Nucleus accumbens (tissue), 56 donors: ENCODE data around the gene ALDH1A2.
"Not testable (repeated sequence)": the region's sequence is repeated elsewhere in the genome, so short reads cannot be mapped to it uniquely, and the experiment has no call there.

Experiments
- DNase-seq, 56 donors: peaks; one replicate each; lab custom pipeline; 2025; lab: John Stamatoyannopoulos, UW

ALDH1A2 gene

DNA sequence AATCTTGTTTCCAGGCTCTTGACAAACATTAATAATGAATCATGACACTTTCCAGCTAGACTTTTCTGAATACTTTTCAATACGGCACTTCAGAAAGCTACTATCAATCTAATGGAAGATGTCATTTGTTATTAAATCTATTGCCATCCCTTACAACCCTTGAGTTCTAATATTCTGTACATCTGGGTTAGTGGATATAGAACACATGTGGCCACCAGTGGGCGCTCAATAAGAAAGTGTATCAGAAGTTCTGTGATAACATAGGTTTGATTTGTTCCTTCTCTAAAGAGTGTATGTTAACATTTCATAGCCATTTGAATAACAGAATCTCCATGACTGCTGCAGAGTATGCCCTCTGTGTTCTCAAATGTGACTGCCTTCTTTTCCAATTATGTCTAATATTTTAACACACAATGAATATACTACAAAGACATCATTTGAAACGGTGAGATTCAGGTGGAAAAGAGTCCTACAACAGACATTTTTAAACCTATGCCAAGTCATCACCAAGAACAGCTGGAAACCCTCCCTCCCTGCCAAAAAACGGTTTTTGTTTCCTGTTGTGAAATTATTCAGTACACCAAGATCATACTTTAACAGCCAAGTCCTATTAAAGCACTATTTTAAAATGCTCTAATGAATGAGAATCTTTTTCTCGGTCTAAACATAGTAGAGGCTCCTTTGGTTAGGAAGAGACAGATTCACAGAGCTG lies 22.2 kb downstream of the ALDH1A2 start:
- DNase-seq: peak in 10 of 56 donors; percentile 2 to 53 (median 10)

DNA sequence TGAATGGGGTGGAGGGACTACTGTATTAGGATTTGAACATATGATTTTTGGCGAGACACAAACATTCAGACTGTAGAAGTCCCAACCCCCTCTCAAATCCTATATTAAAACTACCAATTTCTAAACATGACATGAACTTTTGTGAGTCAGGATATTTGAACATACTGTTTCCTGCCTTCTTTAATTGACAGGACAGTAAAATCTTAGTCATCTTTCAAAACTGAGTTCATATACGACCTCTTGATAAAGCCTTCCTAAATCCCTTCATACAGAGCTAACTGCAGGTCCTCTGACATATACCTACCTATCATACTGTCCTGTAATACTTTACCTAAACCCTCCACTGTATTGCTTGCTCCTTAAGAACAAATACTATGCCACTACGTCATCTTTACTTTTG lies 23.5 kb downstream of the ALDH1A2 start:
- DNase-seq: no peak

DNA sequence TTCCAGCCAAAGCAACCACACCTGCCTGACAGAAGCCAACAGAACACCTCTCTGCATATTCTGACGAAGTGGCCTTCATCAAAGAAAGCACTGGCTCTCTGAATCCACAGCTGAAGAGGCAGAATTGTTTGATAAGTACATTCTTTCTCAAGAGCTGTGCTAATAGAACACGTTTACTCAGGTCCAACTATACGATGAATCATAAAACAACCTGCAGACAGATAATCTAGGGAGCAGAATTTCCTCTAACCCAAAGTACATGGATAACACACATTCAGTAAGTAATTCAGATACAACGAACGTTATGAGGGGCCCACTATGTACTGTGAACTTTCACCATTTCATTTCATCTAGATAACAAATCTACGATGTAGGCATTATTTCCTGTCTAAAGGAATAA lies 25.4 kb downstream of the ALDH1A2 start:
- no peak for DNase-seq

DNA sequence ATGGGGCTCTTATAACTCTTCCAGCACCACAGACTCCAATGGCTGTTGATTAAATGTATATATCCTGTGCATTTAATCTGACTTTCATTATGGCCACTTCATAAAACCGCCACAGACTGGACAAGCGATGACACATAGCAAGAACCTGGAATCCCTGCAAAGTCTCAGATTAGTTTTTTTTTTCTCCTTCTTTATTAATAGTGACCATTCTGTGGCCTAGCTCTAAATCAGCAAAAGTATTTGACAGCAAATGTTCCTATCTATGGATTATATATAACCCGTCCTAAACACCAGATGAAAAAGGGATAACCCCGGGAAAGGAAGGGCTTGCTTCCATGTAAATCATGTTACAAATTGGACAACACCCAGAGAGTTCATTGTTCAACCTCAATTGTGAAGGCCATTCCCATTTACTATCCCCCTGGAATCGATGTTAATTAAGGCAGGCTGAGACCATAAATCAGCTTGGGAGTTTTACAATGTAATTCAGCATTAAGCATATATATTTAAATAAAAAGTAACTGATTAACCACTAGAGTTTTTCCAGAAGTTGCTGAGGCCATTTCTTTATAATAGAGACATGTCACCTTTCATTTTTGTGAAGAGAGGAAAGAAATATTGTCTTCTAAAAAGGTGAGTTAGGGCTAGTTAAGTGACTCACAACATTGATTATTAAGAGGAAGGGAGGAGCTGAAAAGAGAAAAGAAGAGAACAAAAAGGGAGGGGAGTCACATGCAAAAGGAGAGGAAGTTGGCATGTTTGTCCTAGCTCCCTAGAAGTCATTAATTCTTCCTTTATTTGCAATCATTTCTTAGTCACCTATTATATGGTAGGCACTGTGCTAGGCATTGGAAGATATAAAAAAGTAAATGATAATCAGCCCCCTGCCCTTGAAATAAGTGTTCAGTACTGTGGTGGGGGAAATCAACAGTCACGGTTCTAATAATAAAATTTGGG lies 26.2 kb downstream of the ALDH1A2 start:
- no peak for DNase-seq

DNA sequence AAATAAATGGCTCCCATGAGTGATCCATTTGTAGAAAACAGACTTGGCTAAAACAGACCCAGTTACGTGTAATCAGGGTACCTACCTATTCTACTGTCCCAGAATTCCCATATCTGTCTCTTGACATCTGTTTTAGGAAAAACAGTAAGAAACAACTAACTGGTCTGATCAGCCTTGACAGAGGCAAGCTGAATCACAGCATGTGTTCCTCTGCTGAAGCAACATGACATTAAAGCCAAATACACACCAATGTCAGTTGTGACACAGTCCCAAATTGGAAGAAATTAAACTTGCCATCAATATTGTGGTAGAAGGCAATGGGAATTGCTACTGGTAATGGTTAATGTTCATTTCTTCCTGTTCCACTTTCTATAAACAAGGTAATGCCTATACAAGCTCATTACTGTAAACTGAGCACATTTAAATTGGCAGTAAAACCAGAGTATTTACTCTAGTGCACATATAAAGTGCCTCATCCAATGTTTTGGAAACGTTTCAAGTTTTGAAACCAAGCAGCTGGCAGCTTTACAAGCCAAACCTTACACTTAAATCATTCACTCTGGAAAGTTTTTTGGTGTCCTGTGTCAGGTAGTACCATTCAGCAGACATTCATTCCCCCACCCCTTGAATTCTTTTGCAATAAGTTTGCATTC lies 27.0 kb downstream of the ALDH1A2 start:
- no peak for DNase-seq

DNA sequence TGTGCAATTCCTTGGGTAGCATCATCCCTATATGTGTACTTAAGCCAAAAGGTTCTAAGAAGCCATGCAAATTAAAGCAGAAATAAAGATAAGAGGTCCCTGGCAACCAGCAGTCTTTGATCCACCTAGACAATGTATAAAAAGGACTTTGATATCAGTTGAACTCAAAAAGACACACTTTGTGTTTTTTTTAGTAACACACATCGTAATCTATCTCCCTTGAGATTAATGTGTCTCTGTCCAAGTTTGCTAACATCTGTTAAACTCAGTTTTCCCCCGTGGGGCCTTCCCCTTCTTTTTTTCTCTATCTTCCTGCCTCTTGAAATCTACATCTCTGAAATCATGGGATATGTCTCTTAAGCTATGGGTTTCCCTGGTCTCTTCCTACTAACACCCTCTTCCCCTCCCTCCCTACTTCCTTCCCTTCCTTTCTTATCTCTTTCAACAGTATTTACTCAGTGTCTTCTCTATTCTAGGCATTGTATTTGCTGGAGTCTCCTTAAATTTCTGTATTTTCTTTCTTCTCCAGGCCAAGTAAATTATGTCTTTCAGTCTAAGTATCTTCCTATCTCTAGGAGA lies 27.7 kb downstream of the ALDH1A2 start:
- DNase-seq: no peak

DNA sequence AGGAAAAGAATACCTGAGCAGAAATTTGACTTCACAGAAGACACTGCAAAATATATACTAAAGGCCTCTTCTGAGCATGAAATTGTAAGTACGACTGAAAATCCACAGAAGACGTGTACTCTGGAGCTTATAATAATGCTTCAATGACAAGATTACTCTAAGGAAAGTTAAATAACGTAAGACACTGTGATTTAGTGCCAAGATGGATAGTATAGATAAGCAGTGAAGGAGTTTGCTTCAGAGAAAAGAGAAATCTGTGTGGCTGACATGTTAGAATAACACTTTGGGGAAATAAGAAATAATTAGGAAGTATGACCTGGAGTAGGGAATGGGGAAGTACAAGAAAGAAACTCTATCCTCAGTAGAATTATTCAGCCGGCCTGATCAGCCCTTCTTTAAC lies 28.9 kb downstream of the ALDH1A2 start:
- no peak for DNase-seq

DNA sequence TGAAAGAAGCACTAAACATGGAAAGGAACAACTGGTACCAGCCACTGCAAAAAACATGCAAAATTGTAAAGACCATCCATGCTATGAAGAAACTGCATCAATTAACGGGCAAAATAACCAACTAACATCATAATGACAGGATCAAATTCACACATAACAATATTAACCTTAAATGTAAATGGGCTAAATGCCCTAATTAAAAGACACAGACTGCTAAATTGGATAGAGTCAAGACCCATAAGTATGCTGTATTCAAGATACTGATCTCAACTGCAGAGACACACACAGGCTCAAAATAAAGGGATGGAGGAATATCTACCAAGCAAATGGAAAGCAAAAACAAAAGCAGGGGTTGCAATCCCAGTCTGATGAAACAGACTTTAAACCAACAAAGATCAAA lies 37.1 kb downstream of the ALDH1A2 start:
- DNase-seq: not testable (repeated sequence)

DNA sequence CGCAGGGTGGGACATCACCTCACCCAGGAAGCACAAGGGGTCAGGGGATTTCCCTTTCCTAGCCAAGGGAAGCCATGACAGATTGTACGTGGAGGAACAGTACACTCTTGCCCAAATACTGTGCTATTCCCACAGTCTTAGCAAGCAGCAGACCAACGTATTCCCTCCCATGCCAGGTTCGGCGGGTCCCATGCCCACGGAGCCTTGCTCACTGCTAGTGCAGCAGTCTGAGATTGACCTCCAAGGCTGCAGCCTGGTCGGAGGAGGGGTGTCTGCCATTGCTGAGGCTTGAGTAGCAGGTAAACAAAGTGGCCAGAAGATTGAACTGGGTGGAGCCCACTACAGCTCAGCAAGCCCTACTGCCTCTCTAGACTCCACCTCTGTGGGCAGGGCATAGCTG lies 39.0 kb downstream of the ALDH1A2 start:
- DNase-seq: no peak

DNA sequence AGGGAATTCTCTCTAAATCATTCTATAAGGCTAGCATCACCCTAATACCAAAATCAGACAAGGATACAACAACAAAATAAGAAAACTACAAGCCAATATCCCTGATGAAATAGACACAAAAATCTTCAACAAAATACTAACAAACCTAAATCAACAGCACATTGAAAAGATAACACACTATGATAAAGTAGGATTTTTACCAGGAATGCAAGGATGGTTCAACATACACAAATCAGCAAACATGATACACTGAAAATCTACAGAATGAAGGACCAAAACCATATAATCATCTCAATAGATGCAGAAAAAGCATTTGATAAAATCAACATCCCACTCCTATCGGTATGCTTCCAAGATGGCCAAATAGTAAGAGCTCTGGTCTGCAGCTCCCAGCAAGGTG lies 39.5 kb downstream of the ALDH1A2 start:
- no peak for DNase-seq

DNA sequence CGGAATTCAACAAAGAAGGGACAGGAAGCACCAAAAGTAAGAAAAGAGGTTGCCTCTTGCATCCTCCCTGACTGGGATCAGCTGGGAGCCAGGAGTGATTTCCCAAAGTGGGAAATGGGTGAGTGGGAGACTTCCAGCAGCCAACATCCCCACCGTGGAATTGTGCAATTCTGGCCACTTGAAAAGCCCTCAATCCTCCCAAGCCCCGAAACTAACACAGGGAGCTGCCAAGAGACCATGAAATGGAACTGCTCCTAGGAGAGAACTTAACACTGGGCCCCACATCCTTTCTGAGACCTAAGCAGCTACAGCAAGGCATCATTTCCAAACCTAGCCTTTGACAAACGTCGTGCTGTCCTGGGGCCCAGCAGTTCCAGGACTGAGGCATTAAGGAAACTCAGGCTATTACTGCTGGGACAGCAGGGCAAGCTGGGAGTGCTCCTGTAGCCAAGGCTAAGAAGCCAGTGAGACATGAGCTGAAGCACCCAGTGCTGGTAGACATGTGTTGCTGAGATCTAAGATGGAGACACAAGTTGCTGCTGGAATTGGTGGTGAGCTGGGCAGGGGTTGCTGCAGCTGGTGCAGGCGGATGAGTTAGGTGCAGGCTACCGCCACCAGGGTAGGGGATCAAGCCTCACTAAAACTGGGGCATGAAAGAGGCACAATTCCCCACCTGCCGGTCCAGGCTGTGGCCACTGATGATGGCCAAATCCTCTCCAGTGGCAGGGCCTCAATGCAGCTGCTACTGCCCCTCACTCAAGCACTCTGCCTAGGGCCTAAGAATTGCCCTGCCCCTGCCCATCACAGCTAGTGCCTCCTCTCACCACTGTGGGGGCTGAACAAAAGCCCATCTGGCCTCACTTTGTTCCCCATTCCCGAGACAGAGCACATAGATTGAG lies 43.9 kb downstream of the ALDH1A2 start:
- DNase-seq: no peak

DNA sequence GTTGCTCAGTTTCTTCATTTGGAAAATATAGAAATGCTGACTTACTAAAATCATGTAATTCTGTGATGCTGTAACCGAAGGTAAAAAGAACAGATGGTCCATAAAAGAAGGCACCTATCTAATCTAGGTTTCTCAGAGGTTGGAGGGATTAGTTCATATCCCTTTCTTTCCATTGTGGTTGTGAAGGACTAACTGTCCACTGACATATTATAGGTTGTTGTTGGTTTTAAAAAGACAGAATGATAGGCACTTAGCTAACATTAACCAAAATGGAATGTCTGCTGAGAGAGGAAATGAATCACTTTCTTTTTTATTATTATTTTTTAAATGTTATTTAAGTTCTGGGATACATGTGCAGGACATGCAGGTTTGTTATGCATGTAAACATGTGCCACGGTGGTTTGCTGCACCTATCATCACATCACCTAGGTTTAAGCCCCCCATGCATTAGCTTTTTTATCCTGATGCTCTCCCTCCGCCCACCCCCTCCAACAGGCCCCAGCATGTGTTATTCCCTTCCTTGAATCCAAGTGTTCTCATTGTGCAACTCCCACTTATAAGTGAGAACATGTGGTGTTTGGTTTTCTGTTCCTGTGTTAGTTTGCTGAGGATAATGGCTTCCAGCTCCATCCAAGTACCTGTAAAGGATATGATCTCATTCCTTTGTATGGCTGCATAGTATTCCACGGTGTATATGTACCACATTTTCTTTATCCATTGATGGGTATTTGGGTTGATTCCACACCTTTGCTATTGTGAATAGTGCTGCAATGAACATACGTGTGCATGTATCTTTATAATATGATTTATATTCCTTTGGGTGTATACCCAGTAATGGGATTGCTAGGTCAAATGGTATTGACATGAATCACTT lies 45.8 kb downstream of the ALDH1A2 start:
- no peak for DNase-seq

DNA sequence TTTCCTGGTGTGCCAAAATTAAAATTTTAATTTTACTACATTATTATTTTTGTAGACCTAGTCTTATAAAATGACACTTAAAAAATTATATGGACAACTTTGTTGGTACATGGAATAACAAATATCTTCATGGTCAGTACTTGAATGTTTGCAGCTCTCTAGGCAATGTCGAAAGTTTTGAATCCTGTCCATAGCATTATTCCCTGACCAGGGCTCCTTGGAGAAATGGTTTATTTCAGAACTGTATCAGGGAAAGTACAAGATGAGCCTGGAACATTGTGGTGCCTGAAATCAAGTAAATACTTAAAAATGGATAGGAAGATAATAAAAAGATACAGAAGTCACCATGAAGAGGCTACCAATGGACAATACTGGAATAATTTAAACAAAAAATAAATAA lies 47.6 kb downstream of the ALDH1A2 start:
- DNase-seq: no peak

DNA sequence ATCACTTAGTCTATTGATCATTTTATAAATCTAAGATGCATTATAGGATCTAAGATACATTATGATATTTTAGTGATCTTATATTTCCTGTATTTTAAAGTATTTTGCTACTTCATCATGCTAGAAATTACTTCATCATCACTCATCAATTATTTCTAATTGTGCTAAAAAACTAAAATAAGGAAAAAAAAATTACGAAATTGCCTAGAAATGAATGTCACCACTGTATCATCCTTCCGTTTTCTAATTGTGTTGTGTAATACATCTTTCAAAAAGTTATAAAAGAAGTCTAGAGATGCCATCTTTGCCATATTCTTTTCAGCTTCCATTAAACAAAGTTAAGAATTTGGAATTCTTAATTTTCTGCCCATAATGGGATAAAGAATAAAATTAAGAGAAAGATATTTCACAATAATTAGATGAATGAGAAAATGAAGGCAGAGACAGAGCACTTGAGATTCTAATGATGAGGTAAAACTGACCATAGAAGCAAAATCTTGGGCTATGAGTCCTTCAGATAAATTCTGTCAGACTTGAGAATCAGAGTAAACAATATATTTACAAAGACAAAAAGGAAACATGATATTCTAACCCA lies 48.8 kb downstream of the ALDH1A2 start:
- no peak for DNase-seq

DNA sequence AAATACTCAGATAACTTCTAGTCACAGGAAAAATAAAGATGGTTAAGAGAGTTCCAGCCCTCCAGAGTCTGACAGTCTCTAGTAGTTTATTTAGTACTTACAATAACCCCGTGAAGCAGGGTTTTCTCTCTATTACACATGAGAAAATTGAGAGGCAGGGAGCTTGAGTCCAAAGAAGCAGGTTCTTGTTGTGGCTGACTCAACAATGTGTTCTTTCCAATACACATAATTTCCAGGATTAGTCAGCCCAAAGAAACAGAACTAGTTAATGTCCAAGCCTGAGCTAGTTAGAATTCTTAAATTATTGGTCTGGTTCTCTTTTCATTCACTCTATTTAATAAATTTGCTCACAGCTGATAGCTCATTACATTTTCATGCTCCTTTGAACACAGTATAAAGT lies 49.9 kb downstream of the ALDH1A2 start:
- no peak for DNase-seq

DNA sequence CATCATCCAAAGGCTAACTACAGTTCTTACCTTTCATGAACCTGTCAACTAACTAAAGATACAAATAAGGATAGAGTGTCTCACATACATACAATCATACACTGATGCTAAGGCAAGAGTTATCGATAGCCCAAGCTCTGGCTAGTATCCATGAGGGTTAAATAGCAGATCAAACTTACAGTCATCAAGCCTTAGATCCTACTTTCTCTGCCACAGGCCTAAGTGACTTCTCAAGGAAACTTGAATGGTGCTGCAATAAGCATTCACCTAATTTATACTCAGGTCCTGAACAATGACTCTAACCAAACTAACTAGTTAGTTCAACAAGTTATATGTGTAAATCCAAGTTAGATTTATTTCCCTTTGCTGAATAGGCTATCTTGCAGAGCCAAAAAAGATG lies 51.0 kb downstream of the ALDH1A2 start:
- no peak for DNase-seq

DNA sequence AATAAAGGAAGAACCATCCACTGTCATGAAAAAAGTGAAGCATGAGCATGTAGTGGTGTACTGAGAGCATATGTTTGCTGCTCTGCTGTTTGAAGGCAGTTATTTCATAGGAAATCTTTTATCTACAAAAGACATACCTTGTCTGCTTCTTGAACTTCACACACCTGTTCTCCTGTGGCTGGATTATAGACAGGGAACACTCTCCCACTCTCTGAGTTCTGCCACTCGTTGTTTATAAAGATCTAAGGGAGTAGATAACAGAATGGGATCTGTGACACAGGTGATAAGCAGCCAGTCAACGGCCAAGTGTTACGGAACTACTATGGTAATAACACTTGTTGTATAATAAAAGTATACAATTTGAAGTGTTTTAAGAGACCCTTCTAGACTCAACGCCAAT lies 51.5 kb downstream of the ALDH1A2 start:
- DNase-seq: no peak

DNA sequence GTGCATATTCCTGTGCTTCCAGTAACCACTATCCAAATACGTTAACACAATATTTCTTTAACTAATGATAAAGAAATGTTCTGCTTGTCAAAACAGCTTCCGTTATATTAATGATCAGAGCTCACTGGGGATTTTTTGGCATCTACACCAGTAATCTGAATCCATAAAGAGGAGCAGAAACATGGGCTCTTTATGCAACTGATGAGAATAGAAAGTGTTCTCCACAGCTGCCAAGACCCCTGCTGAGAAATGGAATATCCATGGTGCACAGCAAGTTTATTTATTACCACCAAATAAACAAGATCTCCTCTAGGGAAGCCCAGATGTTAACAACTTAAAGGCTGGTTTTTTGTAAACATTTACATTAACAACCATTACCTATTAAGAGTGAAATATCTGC lies 54.5 kb downstream of the ALDH1A2 start:
- DNase-seq: no peak

DNA sequence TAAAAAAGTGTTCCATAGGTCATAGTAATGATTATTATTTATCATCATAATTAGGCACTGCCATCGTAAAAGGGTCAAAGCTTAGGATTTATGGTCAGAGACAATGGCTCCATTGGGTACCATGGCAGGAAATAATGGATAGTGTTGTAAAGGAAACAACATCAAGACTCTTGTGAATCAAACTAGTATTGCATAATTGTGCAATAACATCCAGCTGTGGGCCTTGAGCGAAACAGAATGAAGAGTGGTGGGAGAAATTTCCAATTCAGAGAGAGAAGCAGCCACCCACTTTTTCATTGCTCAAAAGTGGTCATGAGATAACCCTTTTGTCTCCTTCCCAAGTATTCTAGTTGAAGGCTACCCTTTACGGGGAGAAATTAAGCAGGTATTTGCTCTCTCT lies 61.7 kb downstream of the ALDH1A2 start:
- DNase-seq: no peak
